ENCODE measurements around the gene DAPP1.

The DAPP1 gene

GRCh38 chr4:99894998-99895397, 78.4 kb downstream of the DAPP1 start:
- Histone ChIP-seq H2AFZ (ENCODE audit: low read length) (no peak overlapping the region), H3K4me2 (ENCODE audit: low read depth, low read length, poor library complexity, severe bottlenecking) (peak overlapping the region; percentile 92), H3K4me1 (ENCODE audit: insufficient read depth, low read length, poor library complexity, severe bottlenecking) (peaks cover 31% of the 10 kb centered on the region), H4K20me1 (ENCODE audit: insufficient read depth, low read length, poor library complexity, severe bottlenecking) (peaks cover 9% of the 10 kb centered on the region), H3K9me2 (replicated peaks; ENCODE audit: low read depth, low read length) (no peaks in the 10 kb centered on the region), H3K79me2 (ENCODE audit: insufficient read depth, low read length) (peaks cover 32% of the 10 kb centered on the region), H3K9ac (ENCODE audit: low read depth, low read length, poor library complexity, severe bottlenecking) (peak overlapping the region; percentile 90), H3K36me3 (ENCODE audit: insufficient read depth, low read length) (0 out of 2 replicates have a peak, but pooled peaks cover 4% of the 10 kb centered on the region), H3K4me3 (ENCODE audit: low read length, poor library complexity, severe bottlenecking) (peak overlapping the region; percentile 95), H3K27me3 (ENCODE audit: insufficient read depth, low read length, poor library complexity, severe bottlenecking) (peaks cover 4% of the 10 kb centered on the region), H3K9me3 (ENCODE audit: insufficient read depth, low read depth, low read length) (no peaks in the 10 kb centered on the region), H3F3A (ENCODE audit: low read depth) (0 out of 2 replicates have a peak, but pooled peaks cover 2% of the 10 kb centered on the region)
- no peak for TF ChIP-seq EZH2phosphoT487 (IDR thresholded peaks at IDR 0.05; ENCODE audit: borderline replicate concordance)
- TF ChIP-seq CTCF (conservative IDR thresholded peaks at IDR 0.05; ENCODE audit: low read length), result no peak

GRCh38 chr4:99915449-99915848, 98.8 kb downstream of the DAPP1 start:
- Histone ChIP-seq H3K27me3 (ENCODE audit: insufficient read depth, low read length, poor library complexity, severe bottlenecking) (no peaks in the 10 kb centered on the region), H4K20me1 (ENCODE audit: insufficient read depth, low read length, poor library complexity, severe bottlenecking) (peaks cover 11% of the 10 kb centered on the region), H3K4me1 (ENCODE audit: insufficient read depth, low read length, poor library complexity, severe bottlenecking) (peaks cover 7% of the 10 kb centered on the region), H3K79me2 (ENCODE audit: insufficient read depth, low read length) (no peaks in the 10 kb centered on the region), H2AFZ (ENCODE audit: low read length) (no peak overlapping the region), H3K36me3 (ENCODE audit: insufficient read depth, low read length) (peaks cover 15% of the 10 kb centered on the region), H3K9me2 (replicated peaks; ENCODE audit: low read depth, low read length) (no peaks in the 10 kb centered on the region), H3K9me3 (ENCODE audit: insufficient read depth, low read depth, low read length) (0 out of 2 replicates have a peak, but pooled peaks cover 5% of the 10 kb centered on the region), H3K9ac (ENCODE audit: low read depth, low read length, poor library complexity, severe bottlenecking) (no peak overlapping the region), H3F3A (ENCODE audit: low read depth) (no peaks in the 10 kb centered on the region), H3K4me2 (ENCODE audit: low read depth, low read length, poor library complexity, severe bottlenecking) (no peak overlapping the region), H3K4me3 (ENCODE audit: low read length, poor library complexity, severe bottlenecking) (no peak overlapping the region)
- TF ChIP-seq EZH2phosphoT487 (IDR thresholded peaks at IDR 0.05; ENCODE audit: borderline replicate concordance), result peak; percentile 57; the same call in 1 of the 2 replicates
- TF ChIP-seq CTCF (conservative IDR thresholded peaks at IDR 0.05; ENCODE audit: low read length), result no peak

GRCh38 chr4:99917575-99917974, 100.9 kb downstream of the DAPP1 start:
- TF ChIP-seq CTCF (conservative IDR thresholded peaks at IDR 0.05; ENCODE audit: low read length), result no peak
- no peak for TF ChIP-seq EZH2phosphoT487 (IDR thresholded peaks at IDR 0.05; ENCODE audit: borderline replicate concordance)
- Histone ChIP-seq H4K20me1 (ENCODE audit: insufficient read depth, low read length, poor library complexity, severe bottlenecking) (peaks cover 11% of the 10 kb centered on the region), H3K4me3 (ENCODE audit: low read length, poor library complexity, severe bottlenecking) (no peak overlapping the region), H3F3A (ENCODE audit: low read depth) (no peaks in the 10 kb centered on the region), H3K9ac (ENCODE audit: low read depth, low read length, poor library complexity, severe bottlenecking) (no peak overlapping the region), H3K4me1 (ENCODE audit: insufficient read depth, low read length, poor library complexity, severe bottlenecking) (peaks cover 7% of the 10 kb centered on the region), H3K9me2 (replicated peaks; ENCODE audit: low read depth, low read length) (no peaks in the 10 kb centered on the region), H3K9me3 (ENCODE audit: insufficient read depth, low read depth, low read length) (0 out of 2 replicates have a peak, but pooled peaks cover 5% of the 10 kb centered on the region), H3K79me2 (ENCODE audit: insufficient read depth, low read length) (no peaks in the 10 kb centered on the region), H3K4me2 (ENCODE audit: low read depth, low read length, poor library complexity, severe bottlenecking) (no peak overlapping the region), H3K27me3 (ENCODE audit: insufficient read depth, low read length, poor library complexity, severe bottlenecking) (no peaks in the 10 kb centered on the region), H2AFZ (ENCODE audit: low read length) (no peak overlapping the region), H3K36me3 (ENCODE audit: insufficient read depth, low read length) (peaks cover 31% of the 10 kb centered on the region)

Data from Loucy (cell line).